COLO668 (cell line): ENCODE results near the gene ELAC1.
"Not testable (repeated sequence)": the region's sequence is repeated elsewhere in the genome, so short reads cannot be mapped to it uniquely, and the experiment has no call there.

Experiments
- DNase-seq: peaks from one replicate; lab custom pipeline; 2025; ENCODE audit not compliant: unreplicated experiment; lab: John Stamatoyannopoulos, UW

Gene ELAC1

GRCh38 chr18:50972404-50972803 is 4.6 kb downstream of the ELAC1 start:
- not testable (repeated sequence) for DNase-seq

GRCh38 chr18:50973367-50974126 is 5.7 kb downstream of the ELAC1 start:
- no peak for DNase-seq

GRCh38 chr18:50977037-50977760 is 9.4 kb downstream of the ELAC1 start:
- DNase-seq, result no peak

GRCh38 chr18:50981381-50981780 is 13.5 kb downstream of the ELAC1 start:
- no peak for DNase-seq

GRCh38 chr18:50982086-50982801 is 14.4 kb downstream of the ELAC1 start:
- no peak for DNase-seq

- DNase-seq, result no peak
Observed at GRCh38 chr18:50982802-50983179, 15.0 kb downstream of the ELAC1 start.

- no peak for DNase-seq
Observed at GRCh38 chr18:50986360-50987087, 18.7 kb downstream of the ELAC1 start.

GRCh38 chr18:50987261-50987660 is 19.4 kb downstream of the ELAC1 start:
- DNase-seq, result no peak

GRCh38 chr18:50989711-50990110 is 21.9 kb downstream of the ELAC1 start:
- DNase-seq, result no peak

- DNase-seq, result no peak
Observed at GRCh38 chr18:50992351-50992762, 24.5 kb downstream of the ELAC1 start.

- no peak for DNase-seq
Observed at GRCh38 chr18:50994031-50994430, 26.2 kb downstream of the ELAC1 start.

- not testable (repeated sequence) for DNase-seq
Observed at GRCh38 chr18:51003174-51003573, 35.3 kb downstream of the ELAC1 start.

GRCh38 chr18:51006061-51006818 is 38.4 kb downstream of the ELAC1 start:
- no peak for DNase-seq

GRCh38 chr18:51006948-51007789 is 39.3 kb downstream of the ELAC1 start:
- DNase-seq, result no peak

- no peak for DNase-seq
Observed at GRCh38 chr18:51007790-51008139, 39.9 kb downstream of the ELAC1 start.

GRCh38 chr18:51009072-51009471 is 41.2 kb downstream of the ELAC1 start:
- DNase-seq, result no peak

GRCh38 chr18:51010218-51010617 is 42.4 kb downstream of the ELAC1 start:
- DNase-seq, result no peak

GRCh38 chr18:51011709-51012108 is 43.9 kb downstream of the ELAC1 start:
- no peak for DNase-seq

- DNase-seq, result no peak
Observed at GRCh38 chr18:51012441-51012840, 44.6 kb downstream of the ELAC1 start.

- no peak for DNase-seq
Observed at GRCh38 chr18:51013259-51013658, 45.4 kb downstream of the ELAC1 start.
